Embryonic facial prominence (tissue), 1 donor: Measurements from ENCODE around the gene CA5B.
A peak's percentile ranks its signal among the peaks of the same experiment; 100 is the strongest.
"Not testable (repeated sequence)": the region's sequence is repeated elsewhere in the genome, so short reads cannot be mapped to it uniquely, and the experiment has no call there.

Experiments
- DNase-seq: peaks from one replicate; pipeline ENCODE4 v3.0.0-alpha.2; 2016; ENCODE audit errors: extremely low spot score

Gene CA5B

GRCh38 chrX:15737959-15738902 lies at the start of gene CA5B:
Gene CA5B, plus strand, starts transcription at chrX:15738270. Its CDS starts 11,754 bp downstream, at chrX:15750024.
- DNase-seq = peak; percentile 68

DNA sequence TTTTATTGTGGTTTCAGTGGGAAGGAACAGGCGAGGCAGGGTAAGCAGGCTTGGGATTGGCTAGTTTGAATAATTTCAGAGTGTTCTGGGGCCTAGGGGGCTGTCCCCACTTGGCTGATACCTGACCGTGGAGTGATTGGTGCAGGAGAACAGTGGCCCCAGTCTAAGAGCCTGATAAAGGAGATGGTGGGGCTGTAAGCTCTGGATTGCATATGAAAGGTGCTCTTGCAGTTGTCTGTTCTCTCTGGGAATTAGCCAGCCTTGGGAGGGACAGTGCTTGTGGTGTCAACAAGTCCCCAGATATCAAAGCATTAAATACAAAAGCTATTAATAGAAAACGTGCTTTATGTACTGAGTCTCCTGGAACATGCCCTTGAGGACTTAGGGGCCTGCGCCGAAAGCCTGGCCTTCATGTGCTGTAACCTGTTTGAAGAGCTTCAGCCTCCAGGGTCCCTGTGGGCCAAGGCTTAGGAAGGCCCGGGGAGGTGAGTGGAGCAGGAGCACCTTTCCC lies 43.1 kb upstream of the CA5B start:
- DNase-seq = no peak

DNA sequence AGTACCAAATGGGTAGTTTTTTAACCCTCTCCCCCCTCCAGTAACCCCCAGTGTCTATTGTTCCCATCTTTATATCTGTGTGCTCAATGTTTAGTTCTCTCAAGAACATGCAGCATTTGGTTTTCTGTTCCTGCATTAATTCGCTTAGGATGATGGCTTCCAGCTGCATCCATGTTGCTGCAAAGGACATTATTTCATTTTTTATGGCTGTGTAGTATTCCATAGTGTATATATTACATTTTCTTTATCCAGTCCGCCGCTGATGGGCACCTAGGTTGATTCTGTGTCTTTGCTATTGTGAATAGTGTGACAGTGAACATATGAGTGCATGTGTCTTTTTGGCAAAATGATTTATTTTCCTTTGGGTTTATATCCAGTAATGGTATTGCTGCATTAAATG lies 41.6 kb upstream of the CA5B start:
- DNase-seq = no peak

GRCh38 chrX:15702488-15703371 lies 35.3 kb upstream of the CA5B start:
- DNase-seq = no peak

GRCh38 chrX:15703809-15704208 lies 34.3 kb upstream of the CA5B start:
- not testable (repeated sequence) for DNase-seq

- DNase-seq = not testable (repeated sequence)
Observed at GRCh38 chrX:15704273-15704672, 33.8 kb upstream of the CA5B start.

- DNase-seq = no peak
Observed at GRCh38 chrX:15714529-15714928, 23.5 kb upstream of the CA5B start.

GRCh38 chrX:15718283-15718970 lies 19.6 kb upstream of the CA5B start:
- DNase-seq = no peak

DNA sequence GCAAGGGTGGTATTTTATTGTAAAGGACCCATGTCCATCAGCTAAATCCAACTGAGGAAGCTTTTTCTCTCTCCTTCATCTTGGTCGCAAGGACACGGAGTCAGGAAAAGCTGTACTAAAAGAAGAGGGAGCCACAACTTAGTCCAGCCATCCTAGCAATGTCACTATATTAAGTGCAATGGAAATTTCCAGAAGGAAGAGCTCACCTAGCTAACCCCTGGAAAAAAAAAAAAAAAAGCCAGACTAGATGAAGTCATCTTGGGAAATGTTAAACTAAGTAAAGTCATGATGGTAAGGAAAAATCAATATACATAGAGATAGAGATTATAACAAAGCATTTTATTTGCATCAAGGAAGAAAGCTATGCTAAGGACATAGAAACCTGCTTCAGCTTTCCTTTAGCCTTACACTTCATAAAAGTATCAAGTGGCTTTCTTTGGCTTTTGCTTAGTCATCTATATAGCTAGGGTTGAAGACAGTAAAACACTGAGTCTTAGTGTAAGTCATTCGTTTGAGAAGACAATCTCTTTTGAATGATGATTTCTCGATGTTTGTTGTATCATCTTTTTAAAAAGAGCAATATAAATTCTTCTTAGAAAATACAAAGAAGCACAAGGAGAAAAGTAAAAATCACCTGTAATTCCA lies 18.6 kb upstream of the CA5B start:
- no peak for DNase-seq

GRCh38 chrX:15721911-15722310 lies 16.2 kb upstream of the CA5B start:
- no peak for DNase-seq

GRCh38 chrX:15723887-15724517 lies 14.1 kb upstream of the CA5B start:
- DNase-seq = no peak

DNA sequence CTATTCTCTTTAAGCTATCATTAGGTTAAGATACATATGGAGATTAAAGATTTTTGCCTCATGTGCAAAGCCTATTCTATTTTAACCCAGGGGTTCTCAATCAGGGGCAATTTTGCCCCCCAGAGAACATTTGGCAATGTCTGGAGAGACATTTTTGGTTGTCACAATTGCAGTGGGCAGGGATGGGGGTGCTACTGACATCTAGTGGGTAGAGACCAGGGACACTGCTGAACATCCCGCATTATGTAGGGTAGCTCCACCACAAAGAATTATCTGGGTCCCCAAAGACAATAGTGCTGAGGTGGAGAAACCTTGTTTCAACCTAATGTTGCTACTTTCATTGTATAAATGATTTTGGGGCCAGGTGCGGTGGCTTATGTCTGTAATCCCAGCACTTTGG lies 13.2 kb upstream of the CA5B start:
- no peak for DNase-seq

GRCh38 chrX:15731368-15731767 lies 6.7 kb upstream of the CA5B start:
- DNase-seq = not testable (repeated sequence)

- no peak for DNase-seq
Observed at GRCh38 chrX:15737190-15737958, 696 bp upstream of the CA5B start.

- no peak for DNase-seq
Observed at GRCh38 chrX:15739886-15740285, 1.8 kb downstream of the CA5B start.

DNA sequence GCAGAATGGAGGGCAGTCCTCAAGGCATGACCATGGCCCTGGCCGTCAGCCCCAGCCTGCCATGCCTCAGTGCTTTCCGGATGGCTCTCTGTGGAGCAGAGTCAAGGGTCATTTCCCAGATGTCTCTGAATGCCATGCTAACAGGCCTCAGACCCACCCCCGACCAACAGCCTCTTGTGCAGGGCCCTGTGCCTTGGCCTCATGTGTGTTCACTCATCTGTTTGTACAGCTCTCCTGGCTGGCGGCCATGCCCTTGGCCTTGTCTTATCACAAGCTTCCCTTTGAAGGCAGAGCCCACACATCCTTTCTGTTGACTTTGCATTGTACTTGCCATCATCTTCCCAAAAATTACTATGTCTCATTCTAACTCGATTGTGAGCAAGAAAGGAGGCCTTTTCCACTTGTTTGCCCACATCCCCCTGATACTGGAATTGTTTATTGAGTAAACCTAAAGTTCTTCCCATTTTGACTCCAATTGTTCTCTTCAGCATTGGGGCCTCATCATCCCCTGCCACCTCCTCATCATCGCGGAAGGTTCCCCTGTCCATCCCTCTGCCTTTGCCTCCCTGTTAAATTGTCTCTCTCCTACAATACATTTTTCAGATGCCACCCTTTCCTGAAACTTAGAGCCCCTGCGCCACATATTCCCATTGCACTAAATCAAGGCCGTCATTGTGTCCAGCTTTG lies 6.3 kb downstream of the CA5B start:
- no peak for DNase-seq

DNA sequence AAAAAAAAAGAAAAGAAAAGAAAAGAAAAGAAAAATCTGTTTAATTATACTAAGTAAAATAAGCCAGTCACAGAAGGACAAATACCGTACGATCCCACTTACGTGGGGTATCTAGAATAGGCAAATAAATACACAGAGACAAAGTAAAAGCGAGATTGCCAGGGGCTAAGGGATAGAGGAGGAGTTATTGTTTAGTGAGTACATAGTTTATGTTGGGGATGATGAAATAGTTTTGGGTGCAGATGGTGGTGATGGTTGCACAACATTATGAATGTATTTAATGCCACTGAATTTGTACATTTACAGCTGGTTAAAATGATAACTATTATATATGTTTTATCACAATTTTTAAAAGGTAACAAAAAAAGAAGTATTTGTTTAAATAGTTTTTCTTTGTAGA lies 7.1 kb downstream of the CA5B start:
- DNase-seq = no peak

- DNase-seq = not testable (repeated sequence)
Observed at GRCh38 chrX:15746651-15747050, 8.6 kb downstream of the CA5B start.

- DNase-seq = no peak
Observed at GRCh38 chrX:15747626-15748173, 9.6 kb downstream of the CA5B start.
